ENCODE data around the gene ZNF497. TPM values are rescaled to one million over a fixed set of nuclear protein-coding genes. Genes with fewer than 3 reads are reported as not detected.

The ZNF497 gene
- total RNA-seq, 1 donor from 2014 or later: 2.5 TPM

DNA sequence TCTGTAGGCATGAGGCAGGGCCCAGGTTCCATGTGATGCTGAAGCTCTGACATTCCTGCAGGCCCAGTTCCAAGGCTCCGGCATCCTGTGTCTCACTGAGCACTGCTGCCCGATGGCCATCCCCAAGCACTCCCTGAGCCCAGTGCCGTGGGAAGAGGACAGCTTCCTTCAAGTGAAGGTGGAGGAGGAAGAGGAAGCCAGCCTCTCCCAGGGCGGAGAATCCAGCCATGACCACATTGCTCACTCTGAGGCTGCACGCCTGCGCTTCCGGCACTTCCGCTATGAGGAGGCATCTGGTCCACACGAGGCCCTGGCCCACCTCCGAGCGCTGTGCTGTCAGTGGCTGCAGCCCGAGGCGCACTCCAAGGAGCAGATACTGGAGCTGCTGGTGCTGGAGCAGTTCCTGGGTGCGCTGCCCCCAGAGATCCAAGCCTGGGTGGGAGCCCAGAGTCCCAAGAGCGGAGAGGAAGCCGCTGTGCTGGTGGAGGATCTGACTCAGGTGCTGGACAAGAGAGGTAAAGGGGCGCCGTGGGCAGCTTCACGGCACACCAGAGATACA is 27.8 kb downstream of the ZNF497 start:
- no peaks in the 10 kb centered on the region for H3K27me3 ChIP-seq (ENCODE audit: low read depth)
- intact Hi-C loops (cut with DNase I): no loop called here
- H3K27ac ChIP-seq: no peak overlapping the region
- H3K4me1 ChIP-seq: no peaks in the 10 kb centered on the region
- peaks cover 46% of the 10 kb centered on the region for H3K36me3 ChIP-seq
- H3K4me3 ChIP-seq: no peak overlapping the region
- H3K9me3 ChIP-seq: no peaks in the 10 kb centered on the region
- TF ChIP-seq, protein P1, sequence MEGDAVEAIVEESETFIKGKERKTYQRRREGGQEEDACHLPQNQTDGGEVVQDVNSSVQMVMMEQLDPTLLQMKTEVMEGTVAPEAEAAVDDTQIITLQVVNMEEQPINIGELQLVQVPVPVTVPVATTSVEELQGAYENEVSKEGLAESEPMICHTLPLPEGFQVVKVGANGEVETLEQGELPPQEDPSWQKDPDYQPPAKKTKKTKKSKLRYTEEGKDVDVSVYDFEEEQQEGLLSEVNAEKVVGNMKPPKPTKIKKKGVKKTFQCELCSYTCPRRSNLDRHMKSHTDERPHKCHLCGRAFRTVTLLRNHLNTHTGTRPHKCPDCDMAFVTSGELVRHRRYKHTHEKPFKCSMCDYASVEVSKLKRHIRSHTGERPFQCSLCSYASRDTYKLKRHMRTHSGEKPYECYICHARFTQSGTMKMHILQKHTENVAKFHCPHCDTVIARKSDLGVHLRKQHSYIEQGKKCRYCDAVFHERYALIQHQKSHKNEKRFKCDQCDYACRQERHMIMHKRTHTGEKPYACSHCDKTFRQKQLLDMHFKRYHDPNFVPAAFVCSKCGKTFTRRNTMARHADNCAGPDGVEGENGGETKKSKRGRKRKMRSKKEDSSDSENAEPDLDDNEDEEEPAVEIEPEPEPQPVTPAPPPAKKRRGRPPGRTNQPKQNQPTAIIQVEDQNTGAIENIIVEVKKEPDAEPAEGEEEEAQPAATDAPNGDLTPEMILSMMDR (IDR thresholded peaks at IDR 0.05): no peak
- DNase-seq (peak; percentile 29), ATAC-seq (no peak)

DNA sequence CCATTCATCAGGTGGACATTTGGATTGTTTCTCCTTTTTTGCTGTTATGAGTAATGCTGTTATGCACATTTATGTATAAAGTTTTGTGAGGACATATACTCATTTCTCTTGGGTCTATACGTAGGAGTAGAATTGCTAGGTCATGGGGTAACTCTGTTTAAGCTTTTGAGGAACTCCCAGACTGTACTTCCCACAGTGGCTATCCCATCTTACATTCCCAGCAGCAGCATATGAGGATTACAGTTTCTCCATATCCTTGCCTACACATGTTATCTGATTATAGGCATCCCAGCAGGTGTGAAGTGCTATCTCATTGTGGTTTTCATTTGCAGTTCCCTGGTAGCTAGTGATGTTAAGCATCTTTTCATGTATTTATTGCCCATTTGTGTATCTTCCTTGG is 29.9 kb downstream of the ZNF497 start:
- intact Hi-C loops (cut with DNase I): no loop called here
- DNase-seq (no peak), ATAC-seq (no peak)
- Histone ChIP-seq H3K36me3 (peaks cover 29% of the 10 kb centered on the region), H3K4me1 (peaks cover 14% of the 10 kb centered on the region), H3K27me3 (ENCODE audit: low read depth) (no peaks in the 10 kb centered on the region), H3K9me3 (no peaks in the 10 kb centered on the region), H3K4me3 (no peak overlapping the region), H3K27ac (no peak overlapping the region)
- TF ChIP-seq, protein P1 (IDR thresholded peaks at IDR 0.05): no peak

DNA sequence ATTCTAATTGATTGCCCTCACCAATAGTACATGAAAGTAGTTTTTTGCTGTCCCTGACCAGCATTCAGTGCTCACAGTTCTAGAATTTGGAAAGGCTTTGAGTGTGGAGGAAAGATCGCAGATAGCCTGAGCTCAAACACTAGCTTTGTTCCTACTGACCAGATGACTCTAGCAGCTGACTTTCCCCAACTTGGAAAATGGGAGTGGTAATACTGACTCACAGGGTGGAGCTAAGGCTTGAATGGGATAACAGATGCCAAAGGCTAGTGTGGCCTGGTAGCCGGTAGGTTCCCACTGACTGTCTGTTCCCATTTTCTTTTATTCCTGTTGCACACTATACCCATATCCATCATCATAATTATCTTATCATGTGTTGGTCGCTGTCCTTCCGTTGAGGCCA is 32.1 kb downstream of the ZNF497 start:
- TF ChIP-seq, protein P1 (IDR thresholded peaks at IDR 0.05): no peak

DNA sequence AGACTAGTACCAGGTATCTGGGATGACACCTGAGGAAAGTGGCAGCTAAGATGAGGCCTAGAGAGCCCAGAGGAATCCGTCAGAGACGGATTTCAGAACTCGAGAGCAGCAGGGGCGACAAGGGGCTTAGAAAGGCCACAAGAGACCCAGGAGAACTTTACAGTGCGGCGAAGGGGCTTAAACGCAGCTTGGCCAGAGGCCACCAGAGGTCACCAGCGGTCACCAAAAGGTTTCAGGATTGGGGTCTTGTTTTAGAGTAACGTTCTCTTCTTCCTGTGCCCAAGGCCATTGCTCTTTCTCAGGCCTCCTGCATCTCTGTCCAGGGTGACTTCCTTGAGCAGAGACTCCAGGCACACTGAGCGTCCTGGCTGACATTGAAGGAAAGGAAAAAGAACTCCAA is 33.6 kb downstream of the ZNF497 start:
- Histone ChIP-seq H3K27ac (no peak overlapping the region), H3K36me3 (no peaks in the 10 kb centered on the region), H3K27me3 (ENCODE audit: low read depth) (no peaks in the 10 kb centered on the region), H3K9me3 (no peaks in the 10 kb centered on the region), H3K4me1 (peaks cover 23% of the 10 kb centered on the region), H3K4me3 (no peak overlapping the region)
- no peak for ATAC-seq
- TF ChIP-seq, protein P1 (IDR thresholded peaks at IDR 0.05): peak; percentile 10
- no peak for DNase-seq
- intact Hi-C loops (cut with DNase I): no loop called here

More for the DNA sequence above, 32.1 kb downstream of the ZNF497 start:
- no peaks in the 10 kb centered on the region for H3K27me3 ChIP-seq (ENCODE audit: low read depth)
- DNase-seq (no peak), ATAC-seq (no peak)
- H3K27ac ChIP-seq: no peak overlapping the region
- peaks cover 12% of the 10 kb centered on the region for H3K36me3 ChIP-seq
- no peaks in the 10 kb centered on the region for H3K9me3 ChIP-seq
- H3K4me3 ChIP-seq: no peak overlapping the region
- peaks cover 23% of the 10 kb centered on the region for H3K4me1 ChIP-seq
- intact Hi-C loops (cut with DNase I): no loop called here

DNA sequence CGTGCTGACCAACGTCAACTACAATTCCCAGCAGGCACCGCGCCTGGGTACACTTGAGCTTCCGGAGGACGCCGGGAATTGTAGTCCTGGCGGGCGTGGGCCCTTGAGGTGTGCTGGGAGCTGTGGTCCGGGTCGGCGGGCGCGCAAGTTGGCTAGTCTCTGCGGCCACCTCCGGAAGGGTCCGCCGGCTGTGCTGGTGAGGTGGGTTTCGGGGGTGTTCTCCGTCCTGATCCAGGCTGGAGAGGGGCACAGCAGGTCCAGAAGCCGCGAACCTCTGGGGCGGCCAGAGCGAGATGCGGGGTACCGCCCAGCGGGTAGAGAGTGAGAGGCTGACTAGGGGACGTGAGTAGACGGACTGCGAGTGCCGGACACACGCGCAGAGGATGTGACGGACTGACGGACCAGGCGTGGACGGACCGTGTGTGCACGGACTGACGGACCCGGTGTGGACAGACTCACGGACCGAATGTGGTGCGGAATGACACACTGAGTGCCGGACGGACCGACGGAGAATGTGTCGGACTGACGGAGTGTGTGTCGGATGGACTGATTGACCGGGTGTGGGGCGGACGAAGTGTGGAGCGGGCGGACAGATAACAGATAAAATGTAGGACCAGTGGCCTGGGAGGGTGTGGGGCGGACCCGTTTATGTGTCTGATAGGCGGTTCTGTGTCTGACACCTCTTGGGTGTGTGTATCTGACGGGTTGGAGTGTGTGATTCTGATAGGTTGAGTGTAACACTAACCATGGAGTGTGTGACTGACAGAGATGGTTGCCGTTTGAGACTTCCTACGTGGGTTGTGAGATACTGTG is 35.4 kb downstream of the ZNF497 start, which contains the start of gene ZSCAN22:
Gene ZSCAN22 (plus strand): TSS at position 81 of the 813 bp plus-strand sequence. CDS start 7,809 bp downstream, outside the sequence.
- Histone ChIP-seq H3K4me3 (peak within 1 kb of the TSS; percentile 72), H3K36me3 (no peaks in the 10 kb centered on the region), H3K4me1 (peaks cover 23% of the 10 kb centered on the region), H3K27ac (peak within 1 kb of the TSS; percentile 87), H3K9me3 (no peaks in the 10 kb centered on the region), H3K27me3 (ENCODE audit: low read depth) (no peaks in the 10 kb centered on the region)
- intact Hi-C loops (cut with DNase I): no loop called here
- TF ChIP-seq, protein P1 (IDR thresholded peaks at IDR 0.05): no peak
- ATAC-seq: peak; percentile 98
- DNase-seq: peak; percentile 98

Measured in lower lobe of right lung (tissue), 2 donors.